NK-92 (cell line): Measurements from ENCODE around the gene PSMD9.

Source experiments
- DNase-seq: peaks from one replicate; lab custom pipeline; 2025; ENCODE audit not compliant: unreplicated experiment; lab: John Stamatoyannopoulos, UW

PSMD9 gene

DNA sequence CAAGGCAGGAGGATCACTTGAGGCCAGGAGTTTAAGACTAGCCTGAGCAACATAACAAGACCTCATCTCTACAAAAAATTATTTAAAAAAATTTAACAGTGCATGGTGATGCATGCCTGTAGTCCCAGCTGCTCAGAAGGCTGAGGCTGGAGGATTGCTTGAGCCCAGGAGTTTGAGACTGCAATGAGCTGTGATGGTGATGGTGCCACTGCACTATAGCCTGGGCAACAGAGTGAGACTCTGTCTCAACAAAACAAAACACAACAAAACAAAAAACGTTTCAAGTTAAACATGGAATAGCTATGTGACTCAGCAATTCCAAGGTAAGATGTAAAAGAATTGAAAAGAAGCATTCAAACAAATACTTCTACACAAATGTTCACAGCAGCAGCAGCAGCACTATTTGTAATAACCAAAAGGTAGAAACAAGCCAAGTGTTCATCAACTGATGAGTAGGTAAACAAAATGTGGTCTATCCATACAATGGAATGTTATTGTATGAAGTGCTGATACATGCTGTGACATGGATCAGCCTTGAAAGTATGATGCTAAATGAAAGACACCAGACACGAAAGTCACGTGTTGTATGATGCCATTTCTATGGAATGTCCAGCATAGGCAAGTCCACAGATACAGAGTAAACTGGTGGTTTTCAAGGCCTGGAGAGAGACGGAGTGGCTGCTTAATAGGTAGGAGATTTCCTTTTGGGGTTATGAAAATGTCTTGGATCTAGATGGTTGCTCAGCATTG, 61.2 kb downstream of the PSMD9 start:
- DNase-seq, result no peak

DNA sequence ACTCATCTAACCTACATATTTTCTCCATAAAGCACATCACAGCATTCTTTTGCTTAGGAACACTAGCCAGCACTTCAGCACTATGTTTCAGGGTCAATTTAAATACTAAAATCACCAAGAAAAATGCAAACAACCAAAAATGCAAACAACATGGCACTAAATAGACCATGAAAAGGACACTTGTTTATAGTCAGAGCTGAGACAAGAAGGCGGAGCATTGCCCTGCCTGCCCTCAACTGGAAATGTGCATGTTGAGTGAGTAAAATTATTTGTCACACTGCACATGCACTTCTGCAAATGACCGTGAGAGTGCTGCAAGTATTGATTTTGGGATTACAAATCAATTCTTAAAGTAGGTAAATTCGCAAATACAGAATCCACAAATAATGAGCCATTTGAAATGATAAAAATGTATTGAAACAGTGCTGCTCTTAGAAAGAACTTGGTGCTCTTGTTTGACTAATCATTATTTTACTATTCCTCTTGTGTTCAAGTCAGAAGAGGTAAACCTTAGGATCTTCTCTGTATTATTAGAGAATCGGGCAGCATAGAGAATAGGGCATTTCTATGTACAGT, 64.6 kb downstream of the PSMD9 start:
- DNase-seq, result no peak

DNA sequence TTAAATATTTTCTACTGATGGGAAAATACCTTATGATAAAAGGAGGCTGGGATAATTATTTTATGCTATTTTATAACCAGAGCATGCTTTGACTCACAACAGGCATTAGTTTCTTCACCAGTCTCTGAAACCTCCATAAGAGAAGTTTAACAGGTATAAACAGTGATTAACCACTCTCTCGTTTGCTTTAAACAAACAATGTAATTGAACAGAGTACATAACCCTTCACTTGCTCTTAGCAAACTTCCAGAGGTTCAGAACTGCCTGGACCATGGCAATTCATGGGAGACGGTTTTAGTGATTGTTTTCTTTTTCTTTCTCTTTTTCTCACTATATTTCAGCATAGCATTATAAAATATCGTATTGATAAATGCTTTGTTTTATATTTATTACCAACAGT, 65.1 kb downstream of the PSMD9 start:
- no peak for DNase-seq

DNA sequence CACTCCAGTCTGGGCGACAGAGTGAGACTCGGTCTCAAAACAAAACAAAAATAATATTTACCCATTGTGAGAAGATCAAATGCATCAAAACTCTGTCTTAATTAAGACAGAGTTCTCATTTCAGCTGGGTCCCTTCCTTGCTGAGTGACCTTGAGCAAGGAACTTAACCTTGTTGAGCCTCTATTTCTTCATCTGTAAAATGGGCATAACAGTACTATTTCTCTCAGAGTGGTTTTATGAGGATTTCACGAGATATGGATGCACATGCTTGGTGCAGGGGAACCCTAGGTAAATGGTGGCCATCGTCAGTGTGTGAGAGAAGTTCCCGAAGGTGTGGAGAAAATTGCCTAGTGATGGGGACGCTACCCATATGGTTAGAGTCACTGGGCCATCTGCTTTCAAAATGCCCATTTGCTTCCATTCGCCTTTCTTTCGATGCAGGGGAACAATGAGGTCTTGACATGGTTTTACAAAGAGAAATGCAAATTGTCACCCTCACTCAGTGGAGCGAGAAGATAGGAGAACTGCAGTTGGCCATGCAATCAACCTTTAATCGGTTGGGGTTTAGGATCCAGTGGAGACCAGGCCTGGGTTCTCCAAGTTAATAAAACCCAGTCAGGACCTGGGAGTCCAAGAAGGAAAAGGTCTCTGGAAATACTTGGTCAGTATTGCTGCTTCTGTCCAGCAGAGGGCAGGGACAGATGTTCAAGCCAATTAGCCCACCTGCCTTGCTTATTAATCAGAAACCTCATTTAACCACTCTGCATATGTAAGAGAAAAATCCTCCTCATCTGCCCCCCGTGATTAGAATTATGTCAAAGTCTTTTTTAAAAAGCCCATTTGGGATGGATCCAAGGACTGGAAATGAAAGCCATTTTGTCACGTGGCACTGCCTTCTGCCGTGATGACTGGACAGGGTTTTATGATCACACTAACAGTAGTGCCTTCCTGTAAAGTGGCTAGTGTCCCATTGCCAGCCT, 67.0 kb downstream of the PSMD9 start:
- DNase-seq, result no peak

DNA sequence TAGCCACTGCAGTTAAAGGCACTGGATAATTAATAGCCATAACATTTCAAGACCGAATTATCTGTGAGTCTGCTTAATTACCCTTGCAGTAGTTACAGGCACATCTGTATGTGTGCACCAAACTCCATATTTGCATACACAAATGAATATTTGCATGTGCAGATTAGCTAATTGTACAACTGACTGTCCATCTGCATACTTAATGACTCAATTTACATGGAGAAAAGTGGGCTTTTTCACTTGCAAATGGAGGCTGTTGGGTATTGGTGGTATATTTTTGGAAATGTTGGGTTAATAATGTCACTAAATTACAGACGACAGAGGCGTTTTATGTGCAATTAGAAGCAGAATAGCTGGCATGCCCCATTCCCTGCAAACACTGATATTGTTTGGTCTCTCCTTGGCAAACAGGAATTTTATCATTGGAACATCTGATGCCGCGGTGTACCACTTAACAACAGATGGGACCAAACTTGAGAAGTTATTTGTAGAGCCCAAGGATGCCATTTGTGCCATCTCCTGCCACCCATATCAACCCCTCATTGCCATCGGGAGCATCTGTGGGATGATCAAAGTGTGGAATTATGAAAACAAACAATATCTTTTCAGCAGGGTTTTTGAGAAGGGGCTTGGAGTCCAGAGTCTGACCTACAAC, 69.4 kb downstream of the PSMD9 start:
- DNase-seq, result no peak

DNA sequence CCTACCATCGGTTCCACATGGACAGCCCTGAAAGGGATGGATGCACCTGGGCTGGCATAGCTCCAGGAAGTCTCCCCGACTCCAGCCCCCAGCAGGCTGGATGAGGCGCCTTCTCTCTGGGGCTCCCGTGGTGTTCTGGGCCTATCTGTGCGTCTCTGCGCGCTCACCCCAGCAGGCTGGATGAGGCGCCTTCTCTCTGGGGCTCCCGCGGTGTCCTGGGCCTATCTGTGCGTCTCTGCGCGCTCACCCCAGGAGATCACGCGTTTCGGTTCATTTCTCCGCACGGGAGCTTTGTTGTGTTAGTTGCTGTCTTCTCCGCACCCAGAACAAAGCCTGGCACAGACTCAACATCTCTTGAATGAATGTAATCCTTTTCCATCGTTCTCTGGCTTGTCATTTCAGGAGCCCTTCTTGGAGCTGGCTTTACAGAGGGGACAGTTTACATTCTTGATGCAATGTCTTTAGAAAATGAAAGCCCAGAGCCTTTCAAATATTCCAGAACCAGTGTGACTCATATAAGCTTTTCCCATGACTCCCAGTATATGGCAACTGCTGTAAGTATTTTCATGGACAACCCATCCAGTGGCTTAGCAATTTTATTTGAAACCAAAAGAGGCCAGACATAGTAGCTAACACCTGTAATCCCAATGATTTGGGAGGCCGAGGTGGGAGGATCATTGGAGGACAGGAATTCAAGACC, 70.1 kb downstream of the PSMD9 start:
- DNase-seq, result no peak

DNA sequence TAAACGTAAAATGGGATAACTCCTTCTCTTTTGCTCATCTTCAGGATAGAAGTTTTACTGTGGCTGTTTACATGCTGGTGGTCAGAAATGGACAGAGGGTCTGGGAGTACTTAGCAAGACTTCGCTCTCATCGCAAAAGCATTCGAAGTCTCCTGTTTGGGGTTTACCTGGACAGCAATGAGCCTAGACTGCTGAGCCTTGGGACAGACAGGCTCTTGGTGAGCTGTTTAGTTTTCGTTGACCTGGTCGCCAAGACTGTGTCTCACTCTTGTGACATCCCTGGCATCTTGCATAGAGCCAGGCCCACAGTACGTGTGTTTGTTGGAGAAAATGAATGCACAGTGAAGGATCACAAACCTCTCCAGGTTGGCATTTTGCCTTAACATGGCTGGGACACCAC, 72.0 kb downstream of the PSMD9 start:
- no peak for DNase-seq

DNA sequence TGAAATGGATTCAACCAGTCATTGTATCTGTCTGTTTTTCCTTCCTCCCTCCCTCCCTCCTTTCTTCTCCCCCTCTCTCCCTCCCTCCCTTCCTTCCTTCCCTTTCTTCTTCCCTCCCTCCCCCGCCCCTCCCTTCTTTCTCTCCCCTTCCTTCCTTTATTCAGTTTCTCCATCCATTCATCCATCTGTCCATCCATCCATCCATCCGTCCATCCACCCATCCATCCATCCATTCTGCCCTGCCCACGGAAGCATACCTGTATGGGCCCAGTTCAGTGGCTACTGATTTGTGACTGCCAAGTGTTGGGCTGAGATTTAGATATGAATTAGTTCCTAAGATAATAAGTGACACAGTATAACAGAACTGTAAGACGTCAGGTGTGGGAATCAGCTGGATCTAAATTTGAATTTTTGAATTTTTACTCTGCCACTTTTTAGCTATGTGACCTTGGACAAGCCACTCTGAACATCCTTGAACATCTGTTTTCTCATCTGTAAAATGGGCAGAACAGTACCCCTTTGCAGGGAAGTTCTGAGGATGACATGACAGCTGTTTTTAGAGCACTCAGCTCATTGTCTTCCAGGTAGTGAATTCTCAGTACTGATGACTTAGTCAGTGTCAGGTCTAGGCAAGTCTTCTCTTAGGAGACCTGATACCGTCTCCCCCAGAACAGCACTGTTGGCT, 72.7 kb downstream of the PSMD9 start:
- no peak for DNase-seq

DNA sequence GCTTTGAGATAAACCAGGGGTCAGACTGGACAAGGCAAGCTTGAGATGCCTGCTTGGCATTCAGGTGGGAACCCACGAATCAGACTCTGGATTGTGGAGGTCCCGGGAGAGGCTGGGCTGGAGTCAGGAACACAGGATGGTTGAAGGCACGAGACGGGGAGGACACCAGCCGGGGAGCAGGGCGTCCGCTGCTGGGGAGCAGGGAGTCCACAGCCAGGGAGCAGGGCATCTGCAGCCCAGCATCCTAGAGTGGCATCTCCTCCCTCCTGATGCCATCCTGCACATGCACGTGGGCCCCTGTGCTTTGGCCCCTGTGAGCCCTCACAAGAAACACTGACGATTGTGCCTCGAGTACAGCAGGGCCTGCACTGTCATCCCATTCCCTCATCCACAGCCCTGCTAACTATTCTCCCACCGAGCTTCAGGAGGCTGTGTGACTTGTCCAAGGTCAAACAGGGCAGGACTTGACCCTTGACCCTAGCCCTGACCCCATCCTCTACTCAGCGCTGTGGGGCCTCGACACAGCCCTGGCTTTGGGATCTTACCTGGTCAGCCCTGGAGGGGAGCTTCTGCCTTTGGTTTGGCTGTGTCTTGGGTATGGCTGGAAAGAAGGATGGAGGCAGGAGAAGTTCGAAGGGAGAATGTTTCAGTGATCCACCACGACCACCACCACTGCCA, 74.9 kb downstream of the PSMD9 start:
- no peak for DNase-seq

DNA sequence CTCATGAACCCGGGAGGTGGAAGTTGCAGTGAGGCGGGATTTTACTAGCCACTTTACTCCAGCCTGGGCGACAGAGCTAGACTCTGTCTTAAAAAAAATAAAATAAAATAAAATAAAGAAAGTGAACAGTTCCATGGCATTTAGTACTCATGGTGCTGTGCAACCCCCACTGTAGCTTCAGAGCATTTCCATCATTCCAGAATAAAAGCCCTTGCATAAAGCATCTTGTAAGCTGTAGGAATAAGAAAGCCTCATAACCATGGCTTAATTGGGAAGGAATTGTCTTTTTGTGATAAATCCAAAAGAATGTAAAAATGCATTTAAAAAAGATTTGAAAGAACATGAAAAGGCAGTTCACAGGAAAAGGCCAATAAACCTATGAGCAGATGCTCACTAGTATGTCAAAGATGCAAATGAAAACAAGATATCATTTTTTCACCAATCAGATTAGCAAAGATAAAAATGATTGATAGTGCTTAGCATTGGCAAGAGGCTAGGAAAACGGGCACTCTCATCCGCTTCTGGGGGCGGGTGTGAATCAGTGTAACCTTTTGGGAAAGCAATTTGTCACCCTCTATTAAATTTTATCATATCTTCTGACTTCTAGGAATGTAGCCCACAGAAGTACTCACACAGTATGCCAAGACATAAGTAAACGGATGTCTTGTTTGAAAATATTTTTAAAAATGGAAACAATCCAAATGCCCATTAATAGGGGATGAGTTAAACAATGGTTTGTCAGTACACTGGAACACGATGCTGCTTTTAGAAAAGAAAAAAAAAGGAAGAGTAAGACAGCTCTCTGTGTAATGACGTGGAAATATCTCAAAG, 76.4 kb downstream of the PSMD9 start:
- no peak for DNase-seq

DNA sequence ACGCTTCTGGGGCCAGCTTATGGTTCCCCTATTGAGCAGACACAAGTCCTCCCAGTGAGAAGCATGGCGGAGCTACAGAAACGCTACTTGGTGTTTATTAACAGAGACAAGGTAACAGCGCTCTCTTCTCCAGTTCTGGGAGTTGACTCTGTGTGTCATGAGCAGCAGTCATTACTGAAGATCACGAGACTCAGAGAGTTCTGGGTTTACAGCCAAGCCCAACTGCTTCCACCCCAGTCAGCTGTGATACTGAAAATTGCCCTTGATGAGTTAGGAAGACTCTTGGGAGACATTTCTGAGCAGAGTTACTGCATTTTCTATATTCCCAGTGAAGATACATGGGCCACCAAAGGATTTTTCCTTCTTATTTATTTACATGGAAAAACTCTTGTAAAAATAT, 78.4 kb downstream of the PSMD9 start:
- DNase-seq, result no peak
